ENCODE measurements around the gene LUC7L3. TPM values are rescaled to one million over a fixed set of nuclear protein-coding genes. Genes with fewer than 3 reads are reported as not detected.
A peak's percentile ranks its signal among the peaks of the same experiment; 100 is the strongest.

The LUC7L3 gene
- total and polyA plus RNA-seq, 2 of the 13 experiments (the other 11 are each of a cell fraction or from before 2014, with no cell fraction given), result 108 to 120 TPM

- TF ChIP-seq ZNF24 (IDR thresholded peaks at IDR 0.05) (peak; percentile 79; the same call in 1 of the 2 replicates), PHF5A (CRISPR knock-in tag; IDR thresholded peaks at IDR 0.05; ENCODE audit: low read depth, unreplicated experiment) (peak; percentile 90), CHD4 (IDR thresholded peaks at IDR 0.05; ENCODE audit: borderline replicate concordance, low read length) (no peak), RNF2 (conservative IDR thresholded peaks at IDR 0.05; ENCODE audit: low read depth) (no peak; the same call in 1 of the 2 replicates), HNRNPUL1 (IDR thresholded peaks at IDR 0.05; ENCODE audit: low read depth, low read length) (no peak), KAT7 (CRISPR knock-in tag; IDR thresholded peaks at IDR 0.05; ENCODE audit: borderline replicate concordance) (peak; percentile 67; the same call in 1 of the 2 replicates), ZXDC (CRISPR knock-in tag; IDR thresholded peaks at IDR 0.05) (no peak; the same call in 1 of the 2 replicates), SRY (CRISPR knock-in tag; IDR thresholded peaks at IDR 0.05) (peak; percentile 63; the same call in 1 of the 2 replicates), ZNF557 (CRISPR knock-in tag; IDR thresholded peaks at IDR 0.05) (peak; percentile 88; the same call in 1 of the 2 replicates), HDAC6 (IDR thresholded peaks at IDR 0.05; ENCODE audit: low read depth, low read length) (no peak), MTA3 (CRISPR knock-in tag; IDR thresholded peaks at IDR 0.05) (no peak), PBX2 (CRISPR knock-in tag; IDR thresholded peaks at IDR 0.05) (no peak), HOXA9 (CRISPR knock-in tag; IDR thresholded peaks at IDR 0.05; ENCODE audit: borderline replicate concordance) (no peak; the same call in 1 of the 2 replicates), ZNF430 (CRISPR knock-in tag; IDR thresholded peaks at IDR 0.05) (peak; percentile 78), NPAS2 (CRISPR knock-in tag; IDR thresholded peaks at IDR 0.05; ENCODE audit: borderline replicate concordance) (no peak), ZHX1 (CRISPR knock-in tag; IDR thresholded peaks at IDR 0.05; ENCODE audit: low read depth) (peak; percentile 5; the same call in 1 of the 2 replicates), ZZZ3 (CRISPR knock-in tag; IDR thresholded peaks at IDR 0.05; ENCODE audit: borderline replicate concordance) (peak; percentile 9; the same call in 1 of the 2 replicates), ZBTB4 (CRISPR knock-in tag; IDR thresholded peaks at IDR 0.05; ENCODE audit: borderline replicate concordance) (0 out of 2 replicates have a peak, but pooled peaks have one; percentile 70), RAD51 (IDR thresholded peaks at IDR 0.05; ENCODE audit: borderline replicate concordance) (no peak), MIXL1 (CRISPR knock-in tag; IDR thresholded peaks at IDR 0.05) (peak; percentile 80)
Measured at GRCh38 chr17:50707289-50708049, 11.9 kb upstream of the LUC7L3 start, which contains the start of gene ANKRD40 (continued).
